Measurements from ENCODE around the gene DDX28. TPM values are rescaled to one million over a fixed set of nuclear protein-coding genes. Genes with fewer than 3 reads are reported as not detected.

The DDX28 gene
- total and polyA plus RNA-seq, 9 of the 15 experiments (the other 6 are each of a cell fraction or from before 2014, with no cell fraction given) = 2.8 to 24.5 (median 15.9) TPM

GRCh38 chr16:68003031-68003430 lies 20.0 kb downstream of the DDX28 start:
- WGBS (ENCODE audit: insufficient coverage, low coverage, missing lambda C conversion rate) = 42% methylated on average over 4 of the region's 4 CpGs
- peaks cover 8 to 16% of the 10 kb centered on the region in 2 experiments for H3K4me1 ChIP-seq (replicated peaks in 1 of 2; ENCODE audit: control insufficient read depth in 2 of 2, insufficient read depth in 2 of 2, low read length in 2 of 2)
- BruUV-seq (replicated peaks) = no TSS peak
- no peak for DNase-seq (ENCODE audit: extremely low read depth in 1 of 4, low spot score in 3 of 4)
- FAIRE-seq = no peak
- no peaks in the 10 kb centered on the region for H3K9me1 ChIP-seq (ENCODE audit: control insufficient read depth, insufficient read depth, low read length)
- CTCF ChIA-PET (ENCODE audit: low intra/inter-chr PET ratio) = no interaction called here
- no peak overlapping the region for H3K4me2 ChIP-seq (ENCODE audit: insufficient read depth, low read length)
- no peaks in the 10 kb centered on the region for H4K20me1 ChIP-seq (replicated peaks; ENCODE audit: control insufficient read depth, insufficient read depth, low read length)
- no peak overlapping the region for H2AFZ ChIP-seq (ENCODE audit: low read depth, low read length)
- no peaks in the 10 kb centered on the region for H3K27me3 ChIP-seq (ENCODE audit: control insufficient read depth in 2 of 2, insufficient read depth in 2 of 2, low read length in 2 of 2)
- no peak overlapping the region for H3K27ac ChIP-seq (ENCODE audit: extremely low read depth, low read depth, low read length)
- no peak overlapping the region for H3K4me3 ChIP-seq
- in situ Hi-C loops (cut with MboI) (no loop called here), intact Hi-C loops (cut with micrococcal nuclease) (no loop called here)
- POLR2A ChIA-PET = interaction anchor here (0.6 kb wide), 1 partner anchor 118 kb away, joined by 3 read pairs; no protein-coding TSS in a partner anchor
- ATAC-seq = no peak
- no peaks in the 10 kb centered on the region for H3K36me3 ChIP-seq (ENCODE audit: control insufficient read depth, insufficient read depth, low read length)
- no peak overlapping the region for H3K9ac ChIP-seq (ENCODE audit: insufficient read depth in 1 of 2, low read depth in 2 of 2, low read length in 2 of 2)
- H3K79me2 ChIP-seq (ENCODE audit: control insufficient read depth, insufficient read depth, low read length) = no peaks in the 10 kb centered on the region
- no peaks in the 10 kb centered on the region for H3K9me3 ChIP-seq (replicated peaks; ENCODE audit: control insufficient read depth, insufficient read depth, low read depth, low read length)
- TF ChIP-seq FOXK2 (conservative IDR thresholded peaks at IDR 0.05 in 1 of 2, IDR thresholded peaks at IDR 0.05 in 1 of 2; ENCODE audit: low read depth in 2 of 2) (no peak), IRF9 (tag; IDR thresholded peaks at IDR 0.05) (no peak), HDAC3 (IDR thresholded peaks at IDR 0.05; ENCODE audit: borderline replicate concordance, partially characterized antibody) (no peak), MEF2D (tag; conservative IDR thresholded peaks at IDR 0.05; ENCODE audit: low read depth) (no peak), RERE (CRISPR knock-in tag; IDR thresholded peaks at IDR 0.05; ENCODE audit: borderline replicate concordance) (no peak), ADNP (tag; IDR thresholded peaks at IDR 0.05) (no peak), KLF10 (CRISPR knock-in tag; IDR thresholded peaks at IDR 0.05) (no peak), ATF3 (IDR thresholded peaks at IDR 0.05) (no peak), ATF3 (CRISPR knock-in tag; conservative IDR thresholded peaks at IDR 0.05) (no peak), TEAD1 (CRISPR knock-in tag; IDR thresholded peaks at IDR 0.05) (no peak), PCBP1 (IDR thresholded peaks at IDR 0.05; ENCODE audit: low read depth, low read length, poor library complexity, severe bottlenecking) (no peak)
- TF ChIP-seq, protein P1, sequence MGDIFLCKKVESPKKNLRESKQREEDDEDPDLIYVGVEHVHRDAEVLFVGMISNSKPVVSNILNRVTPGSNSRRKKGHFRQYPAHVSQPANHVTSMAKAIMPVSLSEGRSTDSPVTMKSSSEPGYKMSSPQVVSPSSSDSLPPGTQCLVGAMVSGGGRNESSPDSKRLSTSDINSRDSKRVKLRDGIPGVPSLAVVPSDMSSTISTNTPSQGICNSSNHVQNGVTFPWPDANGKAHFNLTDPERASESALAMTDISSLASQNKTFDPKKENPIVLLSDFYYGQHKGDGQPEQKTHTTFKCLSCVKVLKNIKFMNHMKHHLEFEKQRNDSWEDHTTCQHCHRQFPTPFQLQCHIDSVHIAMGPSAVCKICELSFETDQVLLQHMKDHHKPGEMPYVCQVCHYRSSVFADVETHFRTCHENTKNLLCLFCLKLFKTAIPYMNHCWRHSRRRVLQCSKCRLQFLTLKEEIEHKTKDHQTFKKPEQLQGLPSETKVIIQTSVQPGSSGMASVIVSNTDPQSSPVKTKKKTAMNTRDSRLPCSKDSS (IDR thresholded peaks at IDR 0.05; ENCODE audit: low read depth, partially characterized antibody) = no peak
- TF ChIP-seq, protein P2, sequence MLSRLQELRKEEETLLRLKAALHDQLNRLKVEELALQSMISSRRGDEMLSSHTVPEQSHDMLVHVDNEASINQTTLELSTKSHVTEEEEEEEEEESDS (CRISPR knock-in tag; IDR thresholded peaks at IDR 0.05) = no peak

Data from K562 (cell line).